BLaER1 (cell line): ENCODE data around the gene CCDC178.

Experiments used
- H3K27ac ChIP-seq: shearing (Covaris generic); formaldehyde crosslinking; 2 replicates; pipeline ENCODE4 v1.8.1; 2022
- H3K27me3 ChIP-seq: shearing (Covaris generic); formaldehyde crosslinking; 2 replicates; pipeline ENCODE4 v1.8.1; 2022
- H3K36me3 ChIP-seq: shearing (Covaris generic); formaldehyde crosslinking; 2 replicates; pipeline ENCODE4 v1.8.1; 2022
- H3K4me1 ChIP-seq: shearing (Covaris generic); formaldehyde crosslinking; 2 replicates; pipeline ENCODE4 v1.8.1; 2022
- H3K4me2 ChIP-seq: shearing (Covaris generic); formaldehyde crosslinking; 2 replicates; pipeline ENCODE4 v1.8.1; 2022
- H3K4me3 ChIP-seq: shearing (Covaris generic); formaldehyde crosslinking; 2 replicates; pipeline ENCODE4 v1.8.1; 2022
- H3K9ac ChIP-seq: shearing (Covaris generic); formaldehyde crosslinking; 2 replicates; pipeline ENCODE4 v1.8.1; 2022
- H3K9me3 ChIP-seq: shearing (Covaris generic); formaldehyde crosslinking; 2 replicates; pipeline ENCODE4 v1.8.1; 2022
- H4K20me1 ChIP-seq: shearing (Covaris generic); formaldehyde crosslinking; 2 replicates; pipeline ENCODE4 v1.8.1; 2022
- Cebpa-rat ChIP-seq: shearing (Covaris generic); IDR thresholded peaks from 2 replicates; pipeline ENCODE4 v1.8.1; 2022

CCDC178 gene

GRCh38 chr18:33264566-33264965, 176.0 kb downstream of the CCDC178 start:
- no peak overlapping the region for H3K4me3 ChIP-seq
- no peak for TF ChIP-seq Cebpa-rat

GRCh38 chr18:33239298-33239697, 201.2 kb downstream of the CCDC178 start:
- Histone ChIP-seq H4K20me1 (no peaks in the 10 kb centered on the region), H3K27me3 (no peaks in the 10 kb centered on the region)
- TF ChIP-seq Cebpa-rat, result no peak

More at GRCh38 chr18:33264566-33264965, 176.0 kb downstream of the CCDC178 start:
- H3K9me3 ChIP-seq, result no peaks in the 10 kb centered on the region
- no peak overlapping the region for H3K27ac ChIP-seq
- H3K4me1 ChIP-seq, result no peaks in the 10 kb centered on the region
- H3K27me3 ChIP-seq, result no peaks in the 10 kb centered on the region
- H3K4me2 ChIP-seq, result no peak overlapping the region
- no peaks in the 10 kb centered on the region for H4K20me1 ChIP-seq
- no peaks in the 10 kb centered on the region for H3K36me3 ChIP-seq
- no peak overlapping the region for H3K9ac ChIP-seq

GRCh38 chr18:33232318-33232626, 208.2 kb downstream of the CCDC178 start:
- no peak overlapping the region for H3K27ac ChIP-seq
- H3K4me2 ChIP-seq, result no peak overlapping the region
- no peaks in the 10 kb centered on the region for H3K36me3 ChIP-seq

More at GRCh38 chr18:33239298-33239697, 201.2 kb downstream of the CCDC178 start:
- no peak overlapping the region for H3K9ac ChIP-seq
- peaks cover 5% of the 10 kb centered on the region; the same call in 1 of the 2 replicates for H3K9me3 ChIP-seq
- H3K27ac ChIP-seq, result no peak overlapping the region
- H3K4me2 ChIP-seq, result no peak overlapping the region
- no peaks in the 10 kb centered on the region for H3K36me3 ChIP-seq
- no peak overlapping the region for H3K4me3 ChIP-seq
- no peaks in the 10 kb centered on the region for H3K4me1 ChIP-seq

GRCh38 chr18:33231474-33232317, 208.8 kb downstream of the CCDC178 start:
- Histone ChIP-seq H3K4me1 (no peaks in the 10 kb centered on the region), H3K9me3 (no peaks in the 10 kb centered on the region), H3K4me2 (no peak overlapping the region), H3K36me3 (no peaks in the 10 kb centered on the region), H3K4me3 (no peak overlapping the region), H4K20me1 (no peaks in the 10 kb centered on the region), H3K9ac (no peak overlapping the region), H3K27me3 (no peaks in the 10 kb centered on the region), H3K27ac (no peak overlapping the region)
- no peak for TF ChIP-seq Cebpa-rat

More at GRCh38 chr18:33232318-33232626, 208.2 kb downstream of the CCDC178 start:
- H4K20me1 ChIP-seq, result no peaks in the 10 kb centered on the region
- no peaks in the 10 kb centered on the region for H3K27me3 ChIP-seq
- H3K4me3 ChIP-seq, result no peak overlapping the region
- H3K9me3 ChIP-seq, result no peaks in the 10 kb centered on the region
- H3K9ac ChIP-seq, result no peak overlapping the region
- H3K4me1 ChIP-seq, result no peaks in the 10 kb centered on the region
- no peak for TF ChIP-seq Cebpa-rat

DNA sequence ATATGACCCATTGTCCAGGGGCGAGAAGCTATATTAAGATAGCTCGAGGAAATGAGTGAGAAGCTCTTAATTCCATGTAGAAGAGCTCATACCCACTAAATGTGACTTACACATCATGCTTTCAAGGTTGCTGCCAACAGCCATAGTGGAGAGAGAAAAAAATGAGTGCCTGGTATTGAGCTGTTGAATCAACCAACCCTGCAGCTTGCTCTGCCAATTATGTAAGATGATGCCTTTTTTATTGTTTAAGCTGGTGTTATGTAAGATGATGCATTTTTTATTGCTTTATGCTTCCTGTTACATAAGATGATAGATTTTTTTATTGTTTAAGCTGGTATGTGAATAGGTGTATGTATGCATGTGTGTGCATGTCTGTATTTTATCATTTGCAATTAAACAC, 228.2 kb downstream of the CCDC178 start:
- Histone ChIP-seq H3K4me2 (no peak overlapping the region), H4K20me1 (no peaks in the 10 kb centered on the region), H3K4me3 (no peak overlapping the region), H3K27ac (no peak overlapping the region), H3K27me3 (no peaks in the 10 kb centered on the region), H3K9me3 (no peaks in the 10 kb centered on the region), H3K4me1 (no peaks in the 10 kb centered on the region), H3K36me3 (no peaks in the 10 kb centered on the region), H3K9ac (no peak overlapping the region)
- TF ChIP-seq Cebpa-rat, result no peak

DNA sequence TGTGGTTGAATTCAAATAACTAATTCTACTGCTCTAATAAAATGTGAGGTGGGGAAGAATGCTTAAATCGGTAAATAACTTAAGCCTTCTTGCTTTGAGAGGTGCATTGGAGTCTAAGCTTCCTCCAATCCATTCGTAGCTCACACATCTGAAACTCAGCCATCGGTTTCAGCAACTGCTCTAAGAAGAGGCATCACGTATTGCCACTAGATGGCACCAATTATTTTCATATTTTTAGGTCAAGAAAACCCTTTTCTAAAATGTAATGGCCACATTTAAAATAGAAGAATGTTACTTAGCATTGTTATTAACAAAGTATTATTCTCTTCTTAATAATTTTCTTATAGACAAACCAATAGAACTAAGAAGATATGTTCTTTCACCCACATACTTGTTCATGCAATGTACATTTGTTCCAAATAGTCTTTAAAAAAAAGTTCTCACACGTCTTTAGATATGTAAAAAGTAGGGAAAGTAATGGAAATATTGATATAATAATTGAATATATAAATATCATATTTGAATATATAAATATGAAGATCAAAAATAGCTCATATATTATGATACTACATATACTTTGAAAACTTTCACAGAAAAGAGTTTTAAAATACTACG, 229.8 kb downstream of the CCDC178 start:
- Histone ChIP-seq H3K27ac (no peak overlapping the region), H3K4me3 (no peak overlapping the region), H3K27me3 (no peaks in the 10 kb centered on the region), H3K4me2 (no peak overlapping the region), H3K4me1 (no peaks in the 10 kb centered on the region), H3K9me3 (no peaks in the 10 kb centered on the region), H3K36me3 (no peaks in the 10 kb centered on the region), H3K9ac (no peak overlapping the region), H4K20me1 (no peaks in the 10 kb centered on the region)
- no peak for TF ChIP-seq Cebpa-rat

DNA sequence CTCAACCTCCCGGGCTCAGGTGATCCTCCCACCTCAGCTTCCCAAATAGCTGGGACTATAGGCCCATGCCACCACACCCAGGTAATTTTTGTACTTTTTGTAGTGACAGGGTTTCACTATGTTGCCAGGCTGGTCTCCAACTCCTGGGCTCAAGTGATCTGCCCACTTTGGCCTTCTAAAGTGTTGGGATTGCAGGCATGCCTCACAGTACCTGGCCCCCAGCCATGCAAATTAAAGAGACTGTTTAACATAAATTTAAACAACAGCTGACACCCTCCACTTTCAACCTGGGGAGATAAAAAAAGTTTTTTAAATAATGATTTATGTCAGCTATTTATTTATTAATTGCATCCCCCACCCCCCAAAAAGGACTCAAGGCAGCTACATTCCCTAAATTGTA, 234.7 kb downstream of the CCDC178 start:
- Histone ChIP-seq H3K9ac (no peak overlapping the region), H3K36me3 (no peaks in the 10 kb centered on the region), H3K9me3 (no peaks in the 10 kb centered on the region), H3K4me2 (no peak overlapping the region), H3K4me1 (peaks cover 12% of the 10 kb centered on the region), H3K27me3 (no peaks in the 10 kb centered on the region), H3K4me3 (no peak overlapping the region), H3K27ac (no peak overlapping the region), H4K20me1 (no peaks in the 10 kb centered on the region)
- TF ChIP-seq Cebpa-rat, result no peak

GRCh38 chr18:33201509-33201926, 239.0 kb downstream of the CCDC178 start:
- Histone ChIP-seq H3K4me1 (peaks cover 12% of the 10 kb centered on the region), H3K9ac (no peak overlapping the region), H3K9me3 (no peaks in the 10 kb centered on the region), H3K27me3 (no peaks in the 10 kb centered on the region), H3K4me2 (peak overlapping the region; percentile 52), H3K36me3 (no peaks in the 10 kb centered on the region), H4K20me1 (no peaks in the 10 kb centered on the region), H3K27ac (no peak overlapping the region), H3K4me3 (no peak overlapping the region)
- TF ChIP-seq Cebpa-rat, result no peak

- no peak overlapping the region for H3K4me3 ChIP-seq
- no peaks in the 10 kb centered on the region for H3K4me1 ChIP-seq
- H3K9me3 ChIP-seq, result no peaks in the 10 kb centered on the region
- H4K20me1 ChIP-seq, result no peaks in the 10 kb centered on the region
- H3K4me2 ChIP-seq, result no peak overlapping the region
- H3K27ac ChIP-seq, result no peak overlapping the region
- H3K36me3 ChIP-seq, result no peaks in the 10 kb centered on the region
- H3K9ac ChIP-seq, result no peak overlapping the region
- H3K27me3 ChIP-seq, result no peaks in the 10 kb centered on the region
- TF ChIP-seq Cebpa-rat, result no peak
Observed at GRCh38 chr18:33195795-33196194, 244.7 kb downstream of the CCDC178 start.

DNA sequence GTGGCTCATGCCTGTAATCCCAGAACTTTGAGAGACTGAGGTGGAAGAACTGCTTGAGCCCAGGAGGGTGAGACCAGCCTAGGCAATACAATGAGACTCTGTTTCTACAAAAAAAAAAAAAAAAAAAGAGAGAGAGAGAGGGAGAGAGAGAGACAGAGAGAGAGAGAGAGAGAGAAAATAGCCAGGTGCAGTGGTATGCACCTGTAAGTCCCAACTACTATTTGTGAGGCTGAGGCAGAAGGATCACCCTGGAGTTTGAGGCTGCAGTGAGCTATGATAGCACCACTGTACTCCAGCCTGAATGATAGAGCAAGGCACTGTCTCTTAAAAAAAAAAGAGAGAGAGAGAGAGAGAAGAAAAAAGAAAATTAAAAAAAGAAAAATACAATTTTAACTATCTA, 245.7 kb downstream of the CCDC178 start:
- Histone ChIP-seq H3K9me3 (no peaks in the 10 kb centered on the region), H3K9ac (no peak overlapping the region), H3K36me3 (no peaks in the 10 kb centered on the region), H3K4me2 (no peak overlapping the region), H3K27ac (no peak overlapping the region), H3K4me3 (no peak overlapping the region), H4K20me1 (no peaks in the 10 kb centered on the region), H3K4me1 (no peaks in the 10 kb centered on the region), H3K27me3 (no peaks in the 10 kb centered on the region)
- no peak for TF ChIP-seq Cebpa-rat
